ENCODE measurements around the gene SFT2D1. TPM values are rescaled to one million over a fixed set of nuclear protein-coding genes. Genes with fewer than 3 reads are reported as not detected.

SFT2D1 gene
- total RNA-seq, 1 experiment from 2014 or later = 40.2 TPM

GRCh38 chr6:166377721-166378120 lies 35.4 kb upstream of the SFT2D1 start:
- Mint-ChIP-seq H3K36me3 (ENCODE audit: insufficient read depth in 1 of 3, low read depth in 3 of 3) (peaks cover 0 to 3% (median 2%) of the 10 kb centered on the region in 3 experiments; a peak in 1 of 7 replicates), H3K9me3 (no peaks in the 10 kb centered on the region), H3K4me1 (peaks cover 9 to 23% of the 10 kb centered on the region in 2 experiments), H3K27ac (no peak overlapping the region), H3K27me3 (ENCODE audit: low read depth) (no peaks in the 10 kb centered on the region), H3K4me3 (no peak overlapping the region)
- Histone ChIP-seq H2AFZ (ENCODE audit: low read length) (no peak overlapping the region), H3K79me2 (ENCODE audit: insufficient read depth, low read length) (no peaks in the 10 kb centered on the region), H3K18ac (ENCODE audit: insufficient read length, low read depth, low read length) (no peak overlapping the region), H2BK120ac (ENCODE audit: low read depth, low read length, poor library complexity, severe bottlenecking) (no peak overlapping the region), H2BK15ac (ENCODE audit: low read depth, low read length) (no peak overlapping the region), H3K9ac (ENCODE audit: extremely low read depth, insufficient read length, low read length) (no peak overlapping the region), H2AK5ac (ENCODE audit: insufficient read length, low read length) (no peak overlapping the region), H3K9me3 (ENCODE audit: control insufficient read depth, low read depth, low read length) (no peaks in the 10 kb centered on the region), H3K23me2 (ENCODE audit: insufficient read length, low read depth, low read length, poor library complexity, severe bottlenecking) (peaks cover 6% of the 10 kb centered on the region), H4K5ac (ENCODE audit: insufficient read length, low read depth, low read length) (no peak overlapping the region), H3K79me1 (ENCODE audit: insufficient read depth, low read depth, low read length, poor library complexity, severe bottlenecking) (no peaks in the 10 kb centered on the region), H2BK5ac (ENCODE audit: insufficient read length, low read length) (no peak overlapping the region), H3K27me3 (ENCODE audit: insufficient read depth, low read length) (no peaks in the 10 kb centered on the region), H3K4ac (ENCODE audit: low read depth, low read length) (no peak overlapping the region), H4K91ac (ENCODE audit: insufficient read length, low read depth, low read length) (no peak overlapping the region), H3K14ac (ENCODE audit: insufficient read depth, low read length) (no peak overlapping the region), H3K56ac (ENCODE audit: insufficient read length, low read depth, low read length) (no peak overlapping the region), H3K4me2 (ENCODE audit: insufficient read depth, insufficient read length, low read length) (no peak overlapping the region), H3T11ph (ENCODE audit: low read length) (no peak overlapping the region), H4K8ac (replicated peaks; ENCODE audit: insufficient read length, low read depth, low read length) (no peak overlapping the region), H2BK12ac (ENCODE audit: insufficient read length, low read depth, low read length) (no peak overlapping the region), H3K27ac (ENCODE audit: insufficient read length, low read depth, low read length) (no peak overlapping the region), H3K4me1 (ENCODE audit: insufficient read depth, low read length) (peaks cover 4% of the 10 kb centered on the region; the same call in 1 of the 2 replicates), H2BK20ac (ENCODE audit: low read depth, low read length, poor library complexity, severe bottlenecking) (no peak overlapping the region), H4K20me1 (ENCODE audit: control insufficient read depth, insufficient read depth, insufficient read length) (no peaks in the 10 kb centered on the region), H3K23ac (ENCODE audit: insufficient read length, low read depth, low read length) (no peak overlapping the region)
- WGBS (ENCODE audit: extremely low coverage, insufficient read length, low lambda C conversion rate) = no CpG with 5 or more reads among the region's 2 CpGs
- no peak for TF ChIP-seq CTCF (conservative IDR thresholded peaks at IDR 0.05)
- DNase-seq = no peak
